ENCODE results near the gene NOX3. TPM values are rescaled to one million over a fixed set of nuclear protein-coding genes. Genes with fewer than 3 reads are reported as not detected.

The NOX3 gene
- total and polyA plus RNA-seq, 8 donors: not detected

GRCh38 chr6:155378276-155378675 is 77.4 kb downstream of the NOX3 start:
- TF ChIP-seq CTCF (IDR thresholded peaks at IDR 0.05) (no peak), POLR2AphosphoS5 (IDR thresholded peaks at IDR 0.05) (no peak), POLR2A (IDR thresholded peaks at IDR 0.05) (no peak), EP300 (IDR thresholded peaks at IDR 0.05) (no peak)
- intact Hi-C loops (cut with DNase I; ENCODE audit: low total_unique reads): no loop called here
- H3K4me1 ChIP-seq: no peaks in the 10 kb centered on the region
- no peaks in the 10 kb centered on the region for H3K9me3 ChIP-seq
- DNase-seq: no peak
- no peak overlapping the region for H3K4me3 ChIP-seq
- H3K27me3 ChIP-seq: no peaks in the 10 kb centered on the region
- no peak overlapping the region for H3K27ac ChIP-seq
- no peaks in the 10 kb centered on the region for H3K36me3 ChIP-seq

- WGBS, 5 donors: 88 to 95% (median 92%) methylated on average over 1 of the region's 1 CpG
- no peak for DNase-seq
- TF ChIP-seq CTCF (IDR thresholded peaks at IDR 0.05) (no peak), POLR2AphosphoS5 (IDR thresholded peaks at IDR 0.05) (no peak), EP300 (IDR thresholded peaks at IDR 0.05) (no peak), POLR2A (IDR thresholded peaks at IDR 0.05) (no peak)
Measured at GRCh38 chr6:155377061-155377460, 78.6 kb downstream of the NOX3 start.

GRCh38 chr6:155375801-155376200 is 79.8 kb downstream of the NOX3 start:
- no peaks in the 10 kb centered on the region for H3K9me3 ChIP-seq
- H3K4me3 ChIP-seq: no peak overlapping the region
- no peaks in the 10 kb centered on the region for H3K4me1 ChIP-seq
- no peak overlapping the region for H3K27ac ChIP-seq
- WGBS, 5 donors: 77 to 84% (median 82%) methylated on average over 2 of the region's 2 CpGs
- intact Hi-C loops (cut with DNase I; ENCODE audit: low total_unique reads): no loop called here
- no peaks in the 10 kb centered on the region for H3K36me3 ChIP-seq
- no peak for TF ChIP-seq POLR2A (IDR thresholded peaks at IDR 0.05)
- DNase-seq: no peak
- H3K27me3 ChIP-seq: no peaks in the 10 kb centered on the region

More at GRCh38 chr6:155377061-155377460, 78.6 kb downstream of the NOX3 start:
- Histone ChIP-seq H3K27ac (no peak overlapping the region), H3K4me1 (no peaks in the 10 kb centered on the region), H3K36me3 (no peaks in the 10 kb centered on the region), H3K9me3 (no peaks in the 10 kb centered on the region), H3K4me3 (no peak overlapping the region), H3K27me3 (no peaks in the 10 kb centered on the region)
- intact Hi-C loops (cut with DNase I; ENCODE audit: low total_unique reads): no loop called here

- Histone ChIP-seq H3K4me1 (no peaks in the 10 kb centered on the region), H3K27ac (no peak overlapping the region), H3K36me3 (no peaks in the 10 kb centered on the region), H3K27me3 (no peaks in the 10 kb centered on the region), H3K4me3 (no peak overlapping the region), H3K9me3 (no peaks in the 10 kb centered on the region)
- WGBS, 5 donors: 76 to 90% (median 87%) methylated on average over 2 of the region's 2 CpGs
- intact Hi-C loops (cut with DNase I; ENCODE audit: low total_unique reads): no loop called here
- TF ChIP-seq POLR2AphosphoS5 (IDR thresholded peaks at IDR 0.05): no peak
- DNase-seq: no peak
Measured at GRCh38 chr6:155374681-155375080, 81.0 kb downstream of the NOX3 start.

- no peak overlapping the region for H3K4me3 ChIP-seq
- H3K27me3 ChIP-seq: no peaks in the 10 kb centered on the region
- no peak for DNase-seq
- no peaks in the 10 kb centered on the region for H3K4me1 ChIP-seq
- no peaks in the 10 kb centered on the region for H3K9me3 ChIP-seq
- intact Hi-C loops (cut with DNase I; ENCODE audit: low total_unique reads): no loop called here
- H3K27ac ChIP-seq: no peak overlapping the region
- no peaks in the 10 kb centered on the region for H3K36me3 ChIP-seq
- no peak for TF ChIP-seq EP300 (IDR thresholded peaks at IDR 0.05)
- 86 to 96% (median 93%) methylated on average over 3 of the region's 3 CpGs for WGBS, 5 donors
Measured at GRCh38 chr6:155373276-155373675, 82.4 kb downstream of the NOX3 start.

GRCh38 chr6:155372256-155372655 is 83.4 kb downstream of the NOX3 start:
- no peak for TF ChIP-seq POLR2A (IDR thresholded peaks at IDR 0.05)
- TF ChIP-seq POLR2AphosphoS5 (IDR thresholded peaks at IDR 0.05): no peak
- no peak for TF ChIP-seq CTCF (IDR thresholded peaks at IDR 0.05)
- Histone ChIP-seq H3K27ac (no peak overlapping the region), H3K27me3 (no peaks in the 10 kb centered on the region), H3K4me1 (no peaks in the 10 kb centered on the region), H3K9me3 (no peaks in the 10 kb centered on the region), H3K4me3 (no peak overlapping the region), H3K36me3 (no peaks in the 10 kb centered on the region)
- DNase-seq: no peak
- 84 to 91% (median 85%) methylated on average over 4 of the region's 4 CpGs for WGBS, 5 donors
- intact Hi-C loops (cut with DNase I; ENCODE audit: low total_unique reads): no loop called here
